ENCODE results near the gene DHX32. TPM values are rescaled to one million over a fixed set of nuclear protein-coding genes. Genes with fewer than 3 reads are reported as not detected.
"Not testable (repeated sequence)": the region's sequence is repeated elsewhere in the genome, so short reads cannot be mapped to it uniquely, and the experiment has no call there.

DHX32 gene
- total RNA-seq, 1 donor from 2014 or later, result 32.5 TPM

GRCh38 chr10:125896088-125896934 is 15.2 kb upstream of the DHX32 start, which contains the start of gene FANK1:
FANK1 (plus strand) TSS chr10:125896564; CDS start chr10:125896643, 79 bp downstream.
- H3K4me1 Mint-ChIP-seq (ENCODE audit: low read depth), result peaks cover 22% of the 10 kb centered on the region
- peak within 1 kb of the TSS; percentile 91 for H3K4me3 Mint-ChIP-seq (ENCODE audit: unreplicated experiment)
- H3K9me3 Mint-ChIP-seq (ENCODE audit: low read depth); H3K36me3 Mint-ChIP-seq (ENCODE audit: low read depth); H3K27me3 Mint-ChIP-seq (ENCODE audit: low read depth): not testable (repeated sequence)
- peak; percentile 100 for DNase-seq (ENCODE audit: low spot score)
- peak within 1 kb of the TSS; percentile 93 for H3K27ac Mint-ChIP-seq (ENCODE audit: unreplicated experiment)
- TF ChIP-seq, protein P1, sequence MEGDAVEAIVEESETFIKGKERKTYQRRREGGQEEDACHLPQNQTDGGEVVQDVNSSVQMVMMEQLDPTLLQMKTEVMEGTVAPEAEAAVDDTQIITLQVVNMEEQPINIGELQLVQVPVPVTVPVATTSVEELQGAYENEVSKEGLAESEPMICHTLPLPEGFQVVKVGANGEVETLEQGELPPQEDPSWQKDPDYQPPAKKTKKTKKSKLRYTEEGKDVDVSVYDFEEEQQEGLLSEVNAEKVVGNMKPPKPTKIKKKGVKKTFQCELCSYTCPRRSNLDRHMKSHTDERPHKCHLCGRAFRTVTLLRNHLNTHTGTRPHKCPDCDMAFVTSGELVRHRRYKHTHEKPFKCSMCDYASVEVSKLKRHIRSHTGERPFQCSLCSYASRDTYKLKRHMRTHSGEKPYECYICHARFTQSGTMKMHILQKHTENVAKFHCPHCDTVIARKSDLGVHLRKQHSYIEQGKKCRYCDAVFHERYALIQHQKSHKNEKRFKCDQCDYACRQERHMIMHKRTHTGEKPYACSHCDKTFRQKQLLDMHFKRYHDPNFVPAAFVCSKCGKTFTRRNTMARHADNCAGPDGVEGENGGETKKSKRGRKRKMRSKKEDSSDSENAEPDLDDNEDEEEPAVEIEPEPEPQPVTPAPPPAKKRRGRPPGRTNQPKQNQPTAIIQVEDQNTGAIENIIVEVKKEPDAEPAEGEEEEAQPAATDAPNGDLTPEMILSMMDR (IDR thresholded peaks at IDR 0.05), result peak; percentile 35

DNA sequence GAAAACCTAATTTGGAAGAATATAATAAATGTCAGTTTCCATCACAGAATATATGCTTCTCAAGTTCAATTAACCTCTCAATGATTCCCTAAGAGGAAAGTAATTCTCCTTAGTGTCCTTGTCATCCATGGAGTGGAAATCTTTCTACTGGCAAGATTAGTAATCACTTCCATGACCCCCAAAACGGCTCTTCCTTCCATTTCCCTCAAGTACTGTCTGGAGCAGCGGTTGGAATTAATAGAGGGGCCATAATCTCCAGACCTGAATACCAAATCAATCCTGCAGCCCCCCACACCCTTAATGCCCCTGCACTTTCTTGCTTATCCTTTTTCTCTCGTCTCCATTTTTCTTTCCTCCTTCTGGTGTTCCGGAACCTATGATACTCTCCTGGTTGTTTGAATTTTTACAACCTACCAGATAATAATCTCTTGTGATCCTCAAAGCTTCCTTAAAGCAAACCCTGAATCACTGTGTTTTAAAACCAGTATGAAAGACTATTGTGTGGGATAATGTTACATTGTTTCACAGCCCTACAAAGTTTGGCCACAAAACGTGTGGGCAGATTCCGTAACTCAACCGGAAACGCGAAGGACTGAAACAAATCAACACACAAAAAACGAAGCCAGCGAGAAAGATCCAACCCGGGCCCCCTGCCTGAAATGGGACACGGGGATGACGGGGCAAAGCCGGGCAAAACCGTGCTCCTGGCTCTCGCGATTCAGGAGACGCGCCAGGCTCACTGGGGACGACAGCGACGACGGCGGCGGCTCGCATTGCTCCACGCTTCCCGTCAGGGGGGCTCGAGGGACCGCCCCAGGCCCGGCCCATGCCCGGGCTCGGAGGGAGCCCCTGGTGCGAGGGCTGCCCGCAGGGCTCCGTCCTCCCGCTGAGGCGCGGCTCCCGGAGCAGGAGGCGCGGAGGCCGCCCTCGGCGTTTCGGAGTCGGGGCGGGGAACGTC is 14.3 kb upstream of the DHX32 start:
- Mint-ChIP-seq H3K4me3 (ENCODE audit: unreplicated experiment) (peak overlapping the region; percentile 77), H3K4me1 (ENCODE audit: low read depth) (peaks cover 22% of the 10 kb centered on the region), H3K27ac (ENCODE audit: unreplicated experiment) (peak overlapping the region; percentile 93)
- not testable (repeated sequence) for H3K27me3 Mint-ChIP-seq (ENCODE audit: low read depth); H3K36me3 Mint-ChIP-seq (ENCODE audit: low read depth); H3K9me3 Mint-ChIP-seq (ENCODE audit: low read depth)
- DNase-seq (ENCODE audit: low spot score), result peak; percentile 99

- H3K27ac Mint-ChIP-seq (ENCODE audit: unreplicated experiment); H3K27me3 Mint-ChIP-seq (ENCODE audit: low read depth); DNase-seq (ENCODE audit: low spot score); H3K4me3 Mint-ChIP-seq (ENCODE audit: unreplicated experiment); H3K9me3 Mint-ChIP-seq (ENCODE audit: low read depth); H3K36me3 Mint-ChIP-seq (ENCODE audit: low read depth): not testable (repeated sequence)
- peaks cover 30% of the 10 kb centered on the region for H3K4me1 Mint-ChIP-seq (ENCODE audit: low read depth)
Measured at GRCh38 chr10:125894176-125894575, 13.1 kb upstream of the DHX32 start.

- not testable (repeated sequence) for H3K9me3 Mint-ChIP-seq (ENCODE audit: low read depth); H3K27me3 Mint-ChIP-seq (ENCODE audit: low read depth); H3K27ac Mint-ChIP-seq (ENCODE audit: unreplicated experiment); H3K36me3 Mint-ChIP-seq (ENCODE audit: low read depth); DNase-seq (ENCODE audit: low spot score); H3K4me3 Mint-ChIP-seq (ENCODE audit: unreplicated experiment)
- H3K4me1 Mint-ChIP-seq (ENCODE audit: low read depth), result peaks cover 29% of the 10 kb centered on the region
Measured at GRCh38 chr10:125892402-125892801, 11.3 kb upstream of the DHX32 start.

GRCh38 chr10:125889441-125889840 is 8.3 kb upstream of the DHX32 start:
- H3K36me3 Mint-ChIP-seq (ENCODE audit: low read depth); H3K9me3 Mint-ChIP-seq (ENCODE audit: low read depth); DNase-seq (ENCODE audit: low spot score); H3K4me3 Mint-ChIP-seq (ENCODE audit: unreplicated experiment); H3K27me3 Mint-ChIP-seq (ENCODE audit: low read depth): not testable (repeated sequence)
- Mint-ChIP-seq H3K27ac (ENCODE audit: unreplicated experiment) (peak overlapping the region; percentile 39), H3K4me1 (ENCODE audit: low read depth) (peaks cover 15% of the 10 kb centered on the region)

DNA sequence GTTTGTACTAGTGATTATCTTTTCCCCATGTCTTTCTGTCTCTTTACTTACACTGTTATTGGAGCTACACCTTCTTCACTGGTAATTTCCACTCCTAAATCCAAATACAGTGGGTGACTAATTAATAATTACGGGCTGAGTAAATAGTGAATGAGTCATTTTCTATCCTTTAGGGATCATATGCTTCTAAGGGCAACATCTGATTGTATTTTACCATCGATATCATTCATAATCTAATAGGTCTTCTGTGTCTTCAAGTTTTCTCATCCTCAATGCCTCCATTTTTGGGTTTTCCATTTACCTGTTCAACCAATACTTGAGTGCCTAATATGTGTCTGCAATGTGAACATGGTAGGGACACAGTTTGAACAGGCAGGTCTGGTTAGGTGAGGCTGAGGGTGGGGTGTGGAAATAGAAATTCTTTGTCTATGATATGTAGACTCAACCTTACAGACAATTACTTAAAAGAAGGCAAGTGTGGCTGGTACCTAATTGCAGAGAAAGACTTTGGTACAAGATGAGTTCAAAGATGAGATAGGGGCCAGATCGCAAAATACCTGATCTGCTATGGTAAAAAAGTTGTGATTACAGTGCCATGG is 5.9 kb upstream of the DHX32 start:
- no peak for DNase-seq (ENCODE audit: low spot score)
- H3K27me3 Mint-ChIP-seq (ENCODE audit: low read depth), result no peaks in the 10 kb centered on the region
- H3K27ac Mint-ChIP-seq (ENCODE audit: unreplicated experiment), result no peak overlapping the region
- TF ChIP-seq, protein P1 (IDR thresholded peaks at IDR 0.05), result no peak
- no peak overlapping the region for H3K4me3 Mint-ChIP-seq (ENCODE audit: unreplicated experiment)
- peaks cover 23% of the 10 kb centered on the region for H3K4me1 Mint-ChIP-seq (ENCODE audit: low read depth)
- peaks cover 1% of the 10 kb centered on the region for H3K36me3 Mint-ChIP-seq (ENCODE audit: low read depth)
- peaks cover 2% of the 10 kb centered on the region for H3K9me3 Mint-ChIP-seq (ENCODE audit: low read depth)

DNA sequence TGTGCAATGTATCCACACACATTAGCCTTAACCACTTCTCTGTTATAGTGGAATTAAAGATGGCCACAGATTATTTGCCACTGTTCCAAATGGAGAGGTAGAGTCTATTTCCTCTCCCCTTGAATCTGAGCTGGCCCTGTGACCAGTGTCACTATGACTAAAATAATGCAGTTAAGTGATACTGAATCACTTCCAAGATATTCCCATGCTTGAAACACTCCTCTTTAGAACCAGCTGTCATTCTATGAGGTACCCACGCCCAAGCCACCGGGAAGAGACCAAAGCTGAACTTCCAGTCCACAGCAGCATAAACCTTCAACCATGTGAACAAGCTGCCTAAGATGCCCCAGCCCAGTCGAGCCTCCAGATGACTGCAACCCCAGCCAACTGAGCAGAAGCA is 2.1 kb upstream of the DHX32 start:
- peaks cover 21% of the 10 kb centered on the region for H3K4me1 Mint-ChIP-seq (ENCODE audit: low read depth)
- TF ChIP-seq, protein P1 (IDR thresholded peaks at IDR 0.05), result no peak
- no peak overlapping the region for H3K27ac Mint-ChIP-seq (ENCODE audit: unreplicated experiment)
- no peak for DNase-seq (ENCODE audit: low spot score)
- no peaks in the 10 kb centered on the region for H3K9me3 Mint-ChIP-seq (ENCODE audit: low read depth)
- no peak overlapping the region for H3K4me3 Mint-ChIP-seq (ENCODE audit: unreplicated experiment)
- H3K27me3 Mint-ChIP-seq (ENCODE audit: low read depth), result no peaks in the 10 kb centered on the region
- peaks cover 3% of the 10 kb centered on the region for H3K36me3 Mint-ChIP-seq (ENCODE audit: low read depth)
